PC-3 (cell line): ENCODE measurements around the gene SCN9A.

ENCODE experiments used
- EZH2 ChIP-seq: fragments of 300-600 bp; sonication (generic); IDR thresholded peaks from one replicate; pipeline ENCODE4 v1.6.1; 2017; ENCODE audit warnings: antibody characterized with exemption, mild to moderate bottlenecking, low read length; ENCODE audit not compliant: unreplicated experiment
- EZH2phosphoT487 ChIP-seq: fragments of 300-600 bp; sonication (generic); IDR thresholded peaks from 2 replicates; pipeline ENCODE4 v1.6.1; 2018; ENCODE audit warnings: mild to moderate bottlenecking, antibody characterized with exemption, low read length, borderline replicate concordance
- TF ChIP-seq, protein P1 (sequence below): fragments of 300-600 bp; sonication (generic); conservative IDR thresholded peaks from 2 replicates; pipeline ENCODE4 v1.5.1; 2017; ENCODE audit warnings: antibody characterized with exemption, low read depth, mild to moderate bottlenecking, low read length

DNA sequence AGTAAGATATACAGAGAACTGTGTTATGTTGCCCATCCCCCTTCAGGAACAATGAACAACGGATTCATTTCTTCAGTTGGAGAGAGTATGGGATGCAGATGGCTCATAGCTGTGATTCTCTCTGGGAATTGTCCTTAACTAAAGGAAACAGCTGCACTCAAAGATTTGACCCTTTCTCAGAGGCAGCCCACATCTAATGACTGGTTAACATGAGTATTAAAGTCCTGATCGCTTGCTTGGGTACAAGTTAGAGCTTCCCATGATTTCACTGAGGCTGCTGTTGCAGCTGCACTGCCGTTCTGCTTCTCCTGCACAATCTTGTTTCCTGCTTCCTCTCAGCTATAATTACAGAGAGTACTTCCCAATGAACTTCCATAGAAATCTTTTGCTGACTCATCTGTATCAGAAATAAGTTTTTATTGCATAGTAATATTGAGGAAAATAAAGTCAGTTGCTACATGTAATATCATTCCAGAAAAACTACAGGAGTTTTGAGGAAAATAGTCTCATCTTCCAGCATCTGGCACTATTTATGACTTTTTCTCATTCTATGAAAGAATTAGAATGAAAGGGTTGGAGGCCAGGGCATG is 12.8 kb upstream of the SCN9A start:
- TF ChIP-seq, protein P1, sequence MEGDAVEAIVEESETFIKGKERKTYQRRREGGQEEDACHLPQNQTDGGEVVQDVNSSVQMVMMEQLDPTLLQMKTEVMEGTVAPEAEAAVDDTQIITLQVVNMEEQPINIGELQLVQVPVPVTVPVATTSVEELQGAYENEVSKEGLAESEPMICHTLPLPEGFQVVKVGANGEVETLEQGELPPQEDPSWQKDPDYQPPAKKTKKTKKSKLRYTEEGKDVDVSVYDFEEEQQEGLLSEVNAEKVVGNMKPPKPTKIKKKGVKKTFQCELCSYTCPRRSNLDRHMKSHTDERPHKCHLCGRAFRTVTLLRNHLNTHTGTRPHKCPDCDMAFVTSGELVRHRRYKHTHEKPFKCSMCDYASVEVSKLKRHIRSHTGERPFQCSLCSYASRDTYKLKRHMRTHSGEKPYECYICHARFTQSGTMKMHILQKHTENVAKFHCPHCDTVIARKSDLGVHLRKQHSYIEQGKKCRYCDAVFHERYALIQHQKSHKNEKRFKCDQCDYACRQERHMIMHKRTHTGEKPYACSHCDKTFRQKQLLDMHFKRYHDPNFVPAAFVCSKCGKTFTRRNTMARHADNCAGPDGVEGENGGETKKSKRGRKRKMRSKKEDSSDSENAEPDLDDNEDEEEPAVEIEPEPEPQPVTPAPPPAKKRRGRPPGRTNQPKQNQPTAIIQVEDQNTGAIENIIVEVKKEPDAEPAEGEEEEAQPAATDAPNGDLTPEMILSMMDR, result no peak
- no peak for TF ChIP-seq EZH2
- no peak for TF ChIP-seq EZH2phosphoT487
